ENCODE results near the gene BAHCC1.

BAHCC1 gene

GRCh38 chr17:81398832-81399411, 3.7 kb downstream of the BAHCC1 start:
- Histone ChIP-seq H3K4me1 (ENCODE audit: control insufficient read depth, insufficient read depth, low read length) (peaks cover 22% of the 10 kb centered on the region), H3K36me3 (ENCODE audit: control insufficient read depth in 2 of 2, insufficient read depth in 1 of 2, low read length in 2 of 2) (peaks cover 0 to 12% of the 10 kb centered on the region in 2 experiments; a peak in 1 of 3 replicates), H3K27ac (ENCODE audit: extremely low read depth, low read depth, low read length) (peak overlapping the region; percentile 100), H3K9me3 (ENCODE audit: control insufficient read depth, insufficient read depth, low read depth, low read length) (no peaks in the 10 kb centered on the region), H3K4me3 (ENCODE audit: low read depth, low read length) (peak overlapping the region; percentile 62)
- ChIA-PET POLR2A (interaction anchor here (0.7 to 6.5 kb wide), 6 partner anchors 13 to 903 kb away, joined by 3 to 52 read pairs (median 5); no protein-coding TSS in a partner anchor), CTCF (interaction anchor here (0.7 to 0.9 kb wide), 4 partner anchors 38 to 1366 kb away, joined by 3 to 5 read pairs (median 3); no protein-coding TSS in a partner anchor)
- TF ChIP-seq PRDM4 (tag by site-specific recombination; IDR thresholded peaks at IDR 0.05) (peak; percentile 50; the same call in 1 of the 2 replicates), ZNF585B (tag by site-specific recombination; IDR thresholded peaks at IDR 0.05) (no peak), ZFP69B (tag by site-specific recombination; IDR thresholded peaks at IDR 0.05) (peak; percentile 88), ZNF514 (tag by site-specific recombination; IDR thresholded peaks at IDR 0.05) (no peak), ZNF362 (tag by site-specific recombination; IDR thresholded peaks at IDR 0.05) (peak; percentile 63; the same call in 1 of the 2 replicates), ZNF660 (tag by site-specific recombination; IDR thresholded peaks at IDR 0.05) (no peak), ZNF423 (tag by site-specific recombination; IDR thresholded peaks at IDR 0.05) (no peak), ZNF174 (tag by site-specific recombination; IDR thresholded peaks at IDR 0.05) (no peak), ZBTB11 (tag by site-specific recombination; conservative IDR thresholded peaks at IDR 0.05; ENCODE audit: low read depth) (no peak), PATZ1 (tag by site-specific recombination; IDR thresholded peaks at IDR 0.05) (peak; percentile 85), ZNF292 (tag by site-specific recombination; IDR thresholded peaks at IDR 0.05; ENCODE audit: borderline replicate concordance, low read depth) (no peak), ZBTB1 (tag by site-specific recombination; IDR thresholded peaks at IDR 0.05) (peak; percentile 97; the same call in 1 of the 2 replicates), ZNF626 (tag by site-specific recombination; IDR thresholded peaks at IDR 0.05) (no peak), ZNF518A (tag by site-specific recombination; conservative IDR thresholded peaks at IDR 0.05; ENCODE audit: low read depth) (no peak), ZNF37A (tag by site-specific recombination; IDR thresholded peaks at IDR 0.05) (no peak), ZNF366 (tag by site-specific recombination; conservative IDR thresholded peaks at IDR 0.05) (peak; percentile 48), ZSCAN16 (tag by site-specific recombination; IDR thresholded peaks at IDR 0.05) (no peak), ZNF501 (tag by site-specific recombination; IDR thresholded peaks at IDR 0.05) (0 out of 2 replicates have a peak, but pooled peaks have one; percentile 51), ZBTB20 (tag by site-specific recombination; IDR thresholded peaks at IDR 0.05) (peak; percentile 92), TCF7L2 (IDR thresholded peaks at IDR 0.05; ENCODE audit: borderline replicate concordance, low read depth, low read length) (no peak), ZNF274 (IDR thresholded peaks at IDR 0.05; ENCODE audit: low read length) (no peak), ZNF274 (tag by site-specific recombination; IDR thresholded peaks at IDR 0.05; ENCODE audit: borderline replicate concordance) (no peak)

Data from HEK293 (cell line).